ENCODE measurements around the gene LBX2. TPM values are rescaled to one million over a fixed set of nuclear protein-coding genes. Genes with fewer than 3 reads are reported as not detected.

LBX2 gene
- total and polyA plus RNA-seq, 9 of the 15 experiments (the other 6 are each of a cell fraction or from before 2014, with no cell fraction given) = 0.39 to 6.2 (median 1.8) TPM; not detected in 1

- TF ChIP-seq ZHX1 (conservative IDR thresholded peaks at IDR 0.05; ENCODE audit: low read length) (no peak), ZC3H8 (IDR thresholded peaks at IDR 0.05) (no peak), YBX1 (IDR thresholded peaks at IDR 0.05) (no peak), CBFA2T2 (conservative IDR thresholded peaks at IDR 0.05) (peak; percentile 87), KHSRP (IDR thresholded peaks at IDR 0.05) (no peak), GTF2E2 (tag; IDR thresholded peaks at IDR 0.05) (peak; percentile 46; the same call in 1 of the 2 replicates), ZNF778 (CRISPR knock-in tag; IDR thresholded peaks at IDR 0.05) (no peak), SETDB1 (IDR thresholded peaks at IDR 0.05; ENCODE audit: low read length) (no peak), MYNN (IDR thresholded peaks at IDR 0.05) (no peak), MYNN (CRISPR knock-in tag; IDR thresholded peaks at IDR 0.05) (no peak), ZC3H4 (CRISPR knock-in tag; IDR thresholded peaks at IDR 0.05; ENCODE audit: borderline replicate concordance) (no peak), E2F4 (CRISPR knock-in tag; IDR thresholded peaks at IDR 0.05; ENCODE audit: low read depth) (peak; percentile 65; the same call in 1 of the 2 replicates), HMGN3 (IDR thresholded peaks at IDR 0.05; ENCODE audit: borderline replicate concordance, extremely low read depth, insufficient read length, low read depth, low read length) (peak; percentile 53), ZNF212 (CRISPR knock-in tag; IDR thresholded peaks at IDR 0.05) (no peak), HBP1 (CRISPR knock-in tag; IDR thresholded peaks at IDR 0.05) (no peak), GTF2F1 (IDR thresholded peaks at IDR 0.05; ENCODE audit: low read depth, low read length) (no peak), NCOR1 (IDR thresholded peaks at IDR 0.05) (peak; percentile 88), NCOA2 (IDR thresholded peaks at IDR 0.05; ENCODE audit: partially characterized antibody in 2 of 2) (no peak), CEBPZ (IDR thresholded peaks at IDR 0.05; ENCODE audit: borderline replicate concordance, low read depth, low read length) (no peak)
Observed at GRCh38 chr2:74530239-74531187, 31.1 kb upstream of the LBX2 start (continued).

Measured in K562 (cell line).